M059J (cell line): ENCODE data around the gene BNIP3. TPM values are rescaled to one million over a fixed set of nuclear protein-coding genes. Genes with fewer than 3 reads are reported as not detected.
"Not testable (repeated sequence)": the region's sequence is repeated elsewhere in the genome, so short reads cannot be mapped to it uniquely, and the experiment has no call there.

Experiments used
- DNase-seq: peaks from one replicate; pipeline ENCODE4 v3.0.0-alpha.2; 2012; ENCODE audit warnings: low read depth
- total RNA-seq: library from RNA; depleted of rRNA; stranded (reverse); fragments of >200 nt; shearing (Covaris generic); gene quantifications from 2 replicates; pipeline ENCODE4 v1.2.3, GENCODE V29; 2014

The BNIP3 gene
- total RNA-seq, 1 experiment from 2014 or later: 618 TPM

- DNase-seq: no peak
Measured at GRCh38 chr10:131954356-131954965, 27.3 kb downstream of the BNIP3 start.

GRCh38 chr10:131949908-131950307 is 31.8 kb downstream of the BNIP3 start:
- DNase-seq: not testable (repeated sequence)

- DNase-seq: no peak
Measured at GRCh38 chr10:131949041-131949862, 32.5 kb downstream of the BNIP3 start.

GRCh38 chr10:131948501-131948900 is 33.2 kb downstream of the BNIP3 start:
- no peak for DNase-seq

- peak; percentile 90 for DNase-seq
Measured at GRCh38 chr10:131947631-131948347, 33.9 kb downstream of the BNIP3 start.

- no peak for DNase-seq
Measured at GRCh38 chr10:131946880-131947279, 34.8 kb downstream of the BNIP3 start.

GRCh38 chr10:131946321-131946751 is 35.4 kb downstream of the BNIP3 start:
- DNase-seq: peak; percentile 88

- DNase-seq: no peak
Measured at GRCh38 chr10:131944976-131945695, 36.6 kb downstream of the BNIP3 start.

GRCh38 chr10:131944412-131944811 is 37.3 kb downstream of the BNIP3 start:
- no peak for DNase-seq

GRCh38 chr10:131943021-131943814 is 38.5 kb downstream of the BNIP3 start:
- DNase-seq: no peak

GRCh38 chr10:131942455-131942854 is 39.3 kb downstream of the BNIP3 start:
- DNase-seq: no peak

GRCh38 chr10:131938681-131939080 is 43.0 kb downstream of the BNIP3 start:
- no peak for DNase-seq

GRCh38 chr10:131937836-131938235 is 43.9 kb downstream of the BNIP3 start:
- no peak for DNase-seq

GRCh38 chr10:131936736-131937135 is 45.0 kb downstream of the BNIP3 start:
- DNase-seq: no peak

GRCh38 chr10:131936294-131936693 is 45.4 kb downstream of the BNIP3 start:
- DNase-seq: peak; percentile 7

GRCh38 chr10:131935260-131935659 is 46.5 kb downstream of the BNIP3 start:
- no peak for DNase-seq

GRCh38 chr10:131934769-131935168 is 47.0 kb downstream of the BNIP3 start:
- no peak for DNase-seq

GRCh38 chr10:131933696-131934086 is 48.0 kb downstream of the BNIP3 start:
- DNase-seq: no peak

GRCh38 chr10:131933016-131933695 is 48.6 kb downstream of the BNIP3 start:
- DNase-seq: no peak

- no peak for DNase-seq
Measured at GRCh38 chr10:131931981-131932380, 49.7 kb downstream of the BNIP3 start.
